IPS DF 4.7 (cell line): ENCODE data around the gene PRKCH.
A peak's percentile ranks its signal among the peaks of the same experiment; 100 is the strongest.

Source experiments
- DNase-seq: peaks from one replicate; pipeline ENCODE4 v3.0.0-alpha.2; 2013; ENCODE audit warnings: low spot score; ENCODE audit errors: extremely low read depth

PRKCH gene

DNA sequence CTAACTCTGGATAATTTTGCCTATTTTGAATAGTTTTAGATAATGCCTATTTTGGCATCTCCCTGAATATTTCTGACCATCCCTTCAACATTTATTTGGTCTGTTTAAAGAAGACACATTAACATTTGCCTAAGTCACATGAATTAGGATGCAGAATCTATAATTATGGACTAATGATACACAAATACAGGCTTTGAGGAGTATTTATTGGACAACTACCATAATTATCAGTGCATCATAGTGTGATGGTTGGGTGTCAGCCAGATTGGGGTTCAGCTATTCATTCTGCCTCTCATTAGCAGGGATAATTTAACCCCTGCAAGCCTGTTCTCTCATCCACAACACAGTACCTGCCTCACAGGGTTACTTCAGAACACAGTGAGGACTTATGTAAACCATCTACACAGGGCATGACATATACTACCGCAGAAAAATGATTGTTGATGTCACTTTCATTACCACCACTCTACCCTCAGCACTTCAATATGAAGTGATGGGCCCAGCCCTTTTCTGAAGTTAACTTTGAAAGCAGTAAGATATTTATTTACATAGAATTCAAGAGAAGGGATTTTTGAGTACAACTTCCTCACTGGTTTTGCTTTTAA lies 14.4 kb downstream of the PRKCH start:
- DNase-seq: no peak

GRCh38 chr14:61337893-61338292 lies 16.5 kb downstream of the PRKCH start:
- DNase-seq: no peak

DNA sequence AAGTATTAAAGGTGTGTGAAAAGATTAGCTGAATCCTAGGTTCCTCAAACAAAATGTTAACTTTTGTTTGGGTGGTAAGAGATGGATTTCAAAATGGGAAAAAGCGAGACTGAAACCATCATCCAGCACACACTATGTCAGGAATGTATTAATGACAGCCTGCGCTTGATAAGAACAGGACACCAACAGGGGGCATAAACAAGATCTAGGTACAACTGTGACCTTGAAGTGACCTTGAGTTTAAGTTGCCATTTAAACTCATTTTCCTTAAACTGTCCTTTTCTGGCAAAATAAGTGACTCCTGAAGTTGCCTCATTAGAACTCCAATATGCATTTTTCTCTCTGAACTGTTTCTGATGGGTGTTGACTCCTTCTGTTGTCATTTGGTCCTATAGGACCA lies 17.1 kb downstream of the PRKCH start:
- no peak for DNase-seq

GRCh38 chr14:61341275-61342206 lies 20.2 kb downstream of the PRKCH start:
- no peak for DNase-seq

DNA sequence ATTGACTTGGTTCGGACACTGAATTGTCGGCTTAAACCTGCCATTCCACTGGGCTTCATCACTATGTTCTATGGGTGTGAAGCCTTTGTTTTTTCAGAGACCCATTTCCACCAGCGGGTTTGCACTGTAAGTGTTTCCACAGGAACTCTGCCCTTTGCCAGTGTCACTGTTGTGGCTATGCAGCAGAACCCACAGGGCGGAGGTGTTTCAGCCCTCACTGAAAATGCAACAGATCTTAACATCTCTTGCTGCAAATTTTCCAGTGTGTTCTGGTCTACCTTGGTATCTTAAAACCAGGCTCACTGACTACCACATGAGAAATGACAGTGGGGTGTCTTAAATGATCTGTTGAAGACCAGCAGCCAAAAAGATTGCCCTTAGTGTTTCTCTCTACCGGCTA lies 21.1 kb downstream of the PRKCH start:
- no peak for DNase-seq

DNA sequence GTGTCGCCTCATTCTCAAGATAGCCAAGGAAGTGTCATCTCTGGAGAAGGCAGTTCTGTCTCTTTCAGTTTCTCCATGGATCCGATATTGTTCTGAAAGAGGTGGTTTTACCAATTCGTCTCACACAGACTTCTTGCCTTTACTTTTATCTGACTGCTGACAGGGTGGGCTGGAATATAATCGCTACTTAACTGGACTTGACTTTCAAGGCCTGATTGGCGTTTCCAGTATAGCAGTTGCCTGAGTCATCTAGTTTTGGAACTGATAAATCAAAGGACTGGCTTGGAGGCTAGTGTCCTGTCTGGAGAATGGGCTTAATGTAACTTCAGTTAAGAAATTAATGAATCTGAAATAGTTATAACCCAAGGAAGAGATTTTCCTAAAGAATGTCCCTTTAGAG lies 21.6 kb downstream of the PRKCH start:
- DNase-seq: no peak

GRCh38 chr14:61343471-61343870 lies 22.1 kb downstream of the PRKCH start:
- DNase-seq: no peak

- DNase-seq: no peak
Observed at GRCh38 chr14:61343991-61344405, 22.6 kb downstream of the PRKCH start.

DNA sequence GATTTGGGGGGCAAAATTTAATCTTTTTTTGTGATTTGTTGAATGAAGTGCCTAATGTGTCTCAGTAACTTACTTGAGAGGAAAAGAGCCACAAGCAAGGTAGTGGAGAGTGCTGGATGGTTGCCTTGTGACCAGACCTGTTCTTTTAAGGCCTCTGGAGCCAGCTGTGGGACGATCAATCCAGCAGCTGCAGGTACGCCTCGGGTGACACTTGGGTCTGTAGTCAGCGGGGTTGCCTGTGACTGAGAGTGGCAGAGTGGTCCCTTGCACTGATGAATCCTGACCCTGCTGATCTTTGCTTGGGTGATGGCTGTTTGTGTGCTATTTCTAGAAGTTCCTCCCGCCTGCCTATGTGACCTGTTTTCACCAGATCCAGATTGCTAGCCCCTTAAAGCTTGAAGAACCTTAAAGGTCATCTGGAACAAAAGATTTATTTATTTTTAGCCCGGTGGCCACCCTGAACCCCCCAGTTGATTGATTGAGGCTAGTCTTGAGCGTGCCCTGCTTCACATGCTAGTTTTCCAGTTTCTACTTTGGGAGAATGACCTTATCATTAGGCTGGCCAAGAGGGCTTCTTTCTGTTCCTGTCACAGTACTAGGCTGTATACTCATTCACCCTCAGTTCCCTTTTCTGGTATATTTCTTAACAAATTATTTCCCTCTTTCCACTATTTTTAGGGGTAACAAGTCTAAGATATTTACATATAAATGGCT lies 23.2 kb downstream of the PRKCH start:
- DNase-seq: no peak

GRCh38 chr14:61345151-61345482 lies 23.7 kb downstream of the PRKCH start:
- no peak for DNase-seq

- no peak for DNase-seq
Observed at GRCh38 chr14:61346221-61346620, 24.8 kb downstream of the PRKCH start.

- DNase-seq: no peak
Observed at GRCh38 chr14:61346793-61347192, 25.4 kb downstream of the PRKCH start.

GRCh38 chr14:61347826-61348443 lies 26.6 kb downstream of the PRKCH start:
- no peak for DNase-seq

DNA sequence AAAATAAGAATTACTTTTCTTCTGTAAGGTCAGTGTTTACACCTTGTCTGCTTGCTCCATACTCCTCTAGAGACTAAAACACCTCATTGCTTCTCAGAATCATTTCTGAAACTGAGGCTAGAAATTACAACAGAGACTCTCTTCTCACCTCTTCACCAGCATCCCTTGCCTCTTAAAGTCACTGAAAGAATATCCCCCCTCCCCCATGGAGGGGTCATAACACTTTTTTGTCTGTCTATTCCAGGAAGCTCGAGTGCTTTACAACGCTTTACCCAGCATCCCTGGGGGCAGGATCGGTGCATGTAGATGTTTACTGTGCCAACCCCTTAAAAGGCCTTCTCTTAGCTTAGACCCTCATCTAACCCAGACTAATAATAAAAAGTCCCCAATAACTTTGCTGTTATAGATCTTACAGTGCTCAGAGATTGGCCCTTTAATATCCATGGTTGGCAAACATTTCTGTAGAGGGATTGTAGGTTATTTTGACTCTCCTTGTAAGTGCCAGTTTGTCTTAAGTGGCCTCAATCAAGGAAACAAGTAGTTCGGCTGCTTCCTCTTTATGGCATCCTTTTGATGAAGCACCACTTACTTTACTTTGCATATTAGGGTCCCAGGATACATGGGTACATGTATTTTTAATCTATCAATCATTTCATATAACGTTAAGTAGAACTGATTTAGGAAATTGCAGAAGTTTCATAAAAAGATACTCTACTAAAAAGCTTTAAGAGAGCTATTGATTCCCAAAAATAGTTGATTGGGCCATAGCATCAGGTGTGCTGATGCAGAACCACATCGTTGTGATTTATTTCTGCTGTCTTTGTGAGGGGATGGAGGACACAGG lies 29.3 kb downstream of the PRKCH start:
- no peak for DNase-seq

DNA sequence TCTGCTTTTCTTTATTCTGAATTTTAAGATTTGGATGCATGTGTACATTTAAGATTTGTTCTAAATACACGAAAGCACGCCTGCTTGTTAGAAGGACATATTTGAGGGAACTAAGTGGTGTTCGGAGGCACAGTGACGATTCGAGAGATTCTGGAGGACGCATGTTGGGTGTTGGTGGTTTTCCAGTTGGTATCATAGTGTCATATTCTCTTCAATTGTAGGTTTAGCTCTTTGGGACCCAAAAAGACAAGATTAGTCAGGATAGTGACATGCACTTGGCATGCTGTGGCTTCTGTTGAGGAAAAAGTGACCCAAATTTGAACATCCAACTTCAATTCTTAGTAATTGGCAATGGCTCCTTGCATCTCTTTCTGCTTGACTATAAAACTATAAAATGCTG lies 30.1 kb downstream of the PRKCH start:
- no peak for DNase-seq

GRCh38 chr14:61355892-61356325 lies 34.5 kb downstream of the PRKCH start:
- DNase-seq: peak; percentile 56

DNA sequence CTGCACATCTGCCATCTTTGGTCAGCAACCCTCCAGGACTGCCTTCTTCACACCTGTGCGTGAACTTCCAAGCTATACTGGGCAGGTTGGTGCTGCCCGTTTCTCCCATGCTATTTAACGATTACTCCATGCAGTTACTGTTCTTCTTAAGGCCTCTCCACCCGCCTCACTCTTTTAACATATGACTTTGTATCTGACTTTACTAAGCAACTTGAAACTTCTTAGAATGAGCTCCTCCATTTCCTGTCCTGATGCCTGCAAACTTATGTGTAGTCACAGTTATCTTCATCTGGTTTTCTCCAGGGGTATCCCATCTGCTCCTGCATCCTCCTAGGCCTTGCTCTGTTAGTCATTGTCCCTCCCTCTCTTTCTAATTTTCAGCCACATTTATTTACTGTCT lies 35.7 kb downstream of the PRKCH start:
- DNase-seq: no peak

DNA sequence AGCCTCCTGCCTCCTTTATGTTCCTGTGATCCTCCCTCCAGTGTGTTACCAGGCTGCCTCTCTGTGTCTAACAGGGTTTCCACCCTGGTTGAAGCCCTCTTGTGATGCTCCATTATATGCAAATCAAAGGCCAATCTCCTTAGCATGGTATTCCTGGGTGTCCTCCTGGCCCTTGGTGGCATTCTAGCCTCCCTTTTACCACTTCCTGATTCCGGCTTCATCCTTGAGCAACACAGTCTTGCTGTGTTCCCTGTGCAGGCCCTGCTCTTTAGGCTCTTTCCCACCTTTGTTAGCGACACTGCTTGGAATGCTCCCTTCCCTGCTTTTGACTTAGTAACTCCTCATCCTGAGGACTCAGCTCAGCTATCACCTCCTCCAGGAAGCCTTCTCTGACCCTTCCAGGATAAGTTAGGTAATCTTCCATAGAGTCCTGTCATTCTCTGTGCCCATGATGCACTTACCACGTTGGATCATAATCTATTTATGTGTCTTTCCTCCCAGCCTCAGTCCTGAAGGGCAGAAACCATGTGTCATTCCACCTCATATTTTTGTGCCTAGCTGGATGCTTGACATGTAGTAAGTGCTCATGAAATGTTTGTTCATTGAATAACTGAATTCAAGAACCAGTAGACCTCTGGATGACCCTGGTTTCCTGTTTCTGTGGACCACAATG lies 37.3 kb downstream of the PRKCH start:
- DNase-seq: no peak

DNA sequence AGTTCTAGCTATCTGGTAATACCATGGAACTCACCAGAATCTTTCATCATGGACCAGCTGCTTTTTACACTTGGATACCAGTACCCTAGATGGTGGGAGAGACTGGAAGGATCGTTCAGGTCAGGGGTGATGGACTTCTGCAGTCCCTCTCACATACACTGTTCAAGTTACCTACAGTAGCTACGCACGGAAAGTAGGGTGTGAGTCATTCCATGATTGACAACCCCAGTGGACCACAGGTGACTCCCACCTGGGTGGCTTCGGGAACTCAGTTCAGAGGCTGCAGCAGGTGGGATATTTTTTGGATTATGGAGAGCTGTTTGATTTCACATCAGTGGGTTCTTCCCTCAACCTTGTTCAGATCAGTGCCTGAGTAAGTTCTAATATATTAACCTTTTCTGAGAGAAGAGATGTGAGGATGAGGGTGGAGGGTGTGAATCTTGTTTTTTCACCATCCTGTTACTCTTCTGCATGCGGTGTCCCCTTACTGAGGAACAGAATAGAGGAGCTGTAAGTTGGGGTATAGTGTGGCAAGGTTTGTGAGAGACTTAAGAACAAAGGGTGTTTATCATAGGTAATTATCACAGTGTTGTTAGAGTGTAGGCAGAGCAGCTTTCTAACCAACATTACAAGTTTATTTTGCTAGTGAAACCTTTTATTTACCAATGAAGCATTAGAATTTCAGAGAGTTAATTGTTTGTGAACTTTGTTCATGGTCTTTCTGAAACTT lies 39.6 kb downstream of the PRKCH start:
- DNase-seq: no peak
